Activated gamma-delta T cell treated with anti-CD3 and anti-CD28 coated beads, Interleukin-2, amount 50 U/mL, for 16 hours (primary cell): ENCODE results near the gene NFAT5.
"Not testable (repeated sequence)": the region's sequence is repeated elsewhere in the genome, so short reads cannot be mapped to it uniquely, and the experiment has no call there.

Source experiments
- DNase-seq: peaks from one replicate; pipeline ENCODE4 v3.0.0-alpha.2; 2020; ENCODE audit warnings: low read depth

NFAT5 gene

GRCh38 chr16:69553332-69553731, 12.4 kb upstream of the NFAT5 start:
- DNase-seq = no peak

DNA sequence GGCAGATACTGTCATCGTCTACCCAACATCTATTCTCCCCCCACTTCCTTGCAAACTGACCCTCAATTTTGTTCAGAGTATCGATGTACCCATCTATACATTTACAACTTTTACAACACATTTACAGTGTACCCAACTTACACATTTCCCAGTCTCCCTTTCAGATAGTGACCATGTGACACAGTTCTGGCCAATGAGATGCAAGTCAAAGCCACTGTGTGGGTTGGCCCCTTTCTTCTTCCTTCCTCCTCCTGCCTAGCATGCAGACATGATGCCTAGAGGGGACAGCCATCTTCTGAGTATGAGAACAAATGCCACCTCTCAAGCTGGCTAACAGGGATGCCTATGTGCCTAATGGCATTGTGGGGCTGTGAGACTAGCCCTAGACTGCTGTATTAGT, 11.3 kb upstream of the NFAT5 start:
- DNase-seq = no peak

DNA sequence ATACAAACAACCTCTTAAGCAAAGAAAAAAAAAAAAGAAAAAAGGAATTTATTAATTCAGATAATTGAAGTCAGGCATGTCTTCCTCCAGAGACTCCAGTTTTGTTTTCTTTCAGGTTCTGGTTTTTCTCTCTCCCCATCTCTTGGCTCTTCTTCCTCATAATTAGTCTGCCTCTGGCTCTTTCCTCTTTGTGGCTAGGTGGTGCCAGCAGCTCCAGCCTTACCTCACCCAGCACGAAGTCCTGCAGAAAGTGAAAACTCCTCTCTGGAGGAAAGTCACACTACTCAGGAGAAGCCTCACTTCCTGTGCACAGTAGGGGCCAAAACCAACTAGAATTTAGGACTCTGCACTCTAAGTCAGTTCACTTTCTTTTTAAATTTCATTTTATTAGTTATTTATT, 10.3 kb upstream of the NFAT5 start:
- no peak for DNase-seq

GRCh38 chr16:69555867-69556266, 9.9 kb upstream of the NFAT5 start:
- DNase-seq = no peak

- no peak for DNase-seq
Measured at GRCh38 chr16:69559164-69559563, 6.6 kb upstream of the NFAT5 start.

GRCh38 chr16:69561367-69561766, 4.4 kb upstream of the NFAT5 start:
- DNase-seq = not testable (repeated sequence)

- no peak for DNase-seq
Measured at GRCh38 chr16:69561901-69562300, 3.9 kb upstream of the NFAT5 start.

GRCh38 chr16:69562813-69563212, 3.0 kb upstream of the NFAT5 start:
- no peak for DNase-seq

DNA sequence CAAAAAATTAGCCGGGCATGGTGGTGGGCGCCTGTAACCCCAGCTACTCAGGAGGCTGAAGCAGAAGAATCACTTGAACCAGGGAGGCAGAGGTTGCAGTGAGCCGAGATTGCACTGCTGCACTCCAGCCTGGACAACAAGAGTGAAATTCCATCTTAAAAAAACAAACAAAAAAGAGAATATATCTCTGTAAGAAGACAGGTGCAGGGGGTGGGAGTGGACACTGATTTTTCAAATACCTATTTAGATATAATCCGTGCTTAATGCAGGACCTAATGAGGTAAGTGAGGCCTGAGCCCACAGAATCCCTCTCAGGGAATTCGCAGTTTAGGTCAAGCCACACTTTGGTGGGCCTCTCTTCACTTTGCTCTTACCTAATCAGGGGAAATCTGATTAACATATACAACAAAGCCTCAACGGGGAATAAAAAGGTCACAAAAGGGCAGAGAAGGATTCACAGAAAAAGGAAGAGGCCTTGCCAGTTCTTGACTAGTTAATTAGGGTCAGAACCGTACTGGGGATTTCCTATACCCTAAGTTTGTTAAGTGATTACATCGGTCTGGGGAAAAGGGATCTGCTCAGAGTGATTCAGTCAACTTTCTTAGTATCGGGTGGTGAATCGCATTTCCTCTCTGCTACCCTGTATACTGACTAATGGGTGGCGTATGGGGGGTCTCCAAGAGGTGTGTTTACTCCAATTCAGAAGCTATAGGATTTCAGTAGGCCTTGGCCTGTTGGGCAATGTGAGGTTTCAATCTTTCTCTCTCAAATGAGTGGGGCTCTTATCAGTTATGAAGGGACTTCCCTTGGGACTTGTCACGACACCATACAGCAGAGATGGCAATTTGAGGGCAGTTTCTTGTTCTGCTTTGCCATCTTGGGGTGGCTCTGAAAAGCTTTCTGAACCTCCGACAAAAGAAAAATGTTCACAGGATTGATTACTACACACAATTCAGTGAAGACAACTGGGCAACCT, 1.9 kb upstream of the NFAT5 start:
- DNase-seq = peak; percentile 48

DNA sequence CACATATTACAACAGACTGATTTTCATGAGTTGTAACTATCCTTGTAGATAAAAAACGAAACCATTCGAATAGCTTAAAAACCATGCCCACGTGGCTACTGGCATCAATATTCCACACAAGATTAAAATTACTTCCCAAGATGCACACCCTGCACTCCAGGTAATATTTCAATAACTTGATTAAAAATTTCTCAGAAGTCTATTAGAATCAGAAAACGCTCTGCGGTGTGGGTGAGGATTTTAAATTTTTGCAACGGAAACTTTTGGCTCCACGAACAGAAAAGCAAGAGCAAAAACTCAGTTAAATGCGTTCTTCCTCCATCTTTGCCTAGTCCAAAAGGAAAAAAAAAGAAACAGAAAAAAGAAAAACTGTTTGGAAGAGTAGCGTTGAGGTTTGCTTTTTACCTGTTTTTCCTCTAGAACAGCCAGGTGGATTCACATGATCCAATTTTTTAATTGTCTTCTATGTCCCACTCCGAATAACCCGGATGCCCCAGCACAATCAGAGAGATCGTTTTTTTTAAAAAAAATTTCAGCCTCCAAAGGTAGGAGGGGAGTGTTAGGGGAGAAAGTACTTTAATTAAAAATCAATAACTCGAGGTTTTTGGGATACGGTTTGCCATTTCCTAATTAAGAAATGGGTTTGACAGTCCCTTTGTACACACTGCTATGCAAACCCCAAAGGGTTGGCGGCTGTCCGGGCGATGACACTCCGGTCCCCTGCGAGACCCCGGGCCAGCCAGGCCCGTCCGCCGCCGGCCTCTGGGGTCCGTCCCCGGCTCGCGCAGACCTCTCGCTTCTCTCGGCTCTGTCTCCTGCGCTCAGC, 708 bp upstream of the NFAT5 start:
- DNase-seq = no peak

DNA sequence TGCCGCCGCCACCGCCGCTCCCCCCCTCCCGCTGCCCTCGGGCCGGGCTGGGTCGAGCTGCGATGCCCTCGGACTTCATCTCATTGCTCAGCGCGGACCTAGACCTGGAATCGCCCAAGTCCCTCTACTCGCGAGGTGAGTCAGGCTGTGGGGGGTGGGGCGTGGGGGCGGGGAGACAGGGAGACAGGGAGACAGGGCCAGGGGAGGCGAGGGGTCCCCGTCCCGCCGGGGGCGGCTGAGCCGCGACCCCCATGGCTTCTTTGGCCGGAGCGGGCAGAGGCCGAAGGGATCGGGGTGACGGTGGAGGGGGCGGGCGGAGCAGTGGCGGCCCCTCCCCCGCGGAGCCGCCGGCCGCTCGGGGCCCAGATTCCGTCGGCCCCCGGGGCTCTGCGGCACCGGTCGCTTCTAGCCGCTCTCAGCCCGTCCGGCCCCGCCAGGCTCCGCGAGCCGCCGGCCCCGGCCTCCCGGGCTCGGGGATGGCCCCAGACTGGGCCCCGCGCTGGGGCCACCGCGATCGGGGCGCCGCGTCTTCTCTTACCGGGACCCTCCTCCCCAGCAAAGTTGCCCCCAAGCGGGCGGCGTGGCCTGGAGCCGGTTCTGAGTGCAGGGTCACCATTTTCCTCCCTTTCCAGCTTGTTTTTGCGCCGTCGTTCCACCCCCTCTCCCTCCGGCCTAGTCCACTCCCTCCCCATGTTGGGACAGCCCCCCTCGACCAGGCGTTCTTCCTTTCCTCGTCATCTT, 644 bp downstream of the NFAT5 start:
- DNase-seq = peak; percentile 4

DNA sequence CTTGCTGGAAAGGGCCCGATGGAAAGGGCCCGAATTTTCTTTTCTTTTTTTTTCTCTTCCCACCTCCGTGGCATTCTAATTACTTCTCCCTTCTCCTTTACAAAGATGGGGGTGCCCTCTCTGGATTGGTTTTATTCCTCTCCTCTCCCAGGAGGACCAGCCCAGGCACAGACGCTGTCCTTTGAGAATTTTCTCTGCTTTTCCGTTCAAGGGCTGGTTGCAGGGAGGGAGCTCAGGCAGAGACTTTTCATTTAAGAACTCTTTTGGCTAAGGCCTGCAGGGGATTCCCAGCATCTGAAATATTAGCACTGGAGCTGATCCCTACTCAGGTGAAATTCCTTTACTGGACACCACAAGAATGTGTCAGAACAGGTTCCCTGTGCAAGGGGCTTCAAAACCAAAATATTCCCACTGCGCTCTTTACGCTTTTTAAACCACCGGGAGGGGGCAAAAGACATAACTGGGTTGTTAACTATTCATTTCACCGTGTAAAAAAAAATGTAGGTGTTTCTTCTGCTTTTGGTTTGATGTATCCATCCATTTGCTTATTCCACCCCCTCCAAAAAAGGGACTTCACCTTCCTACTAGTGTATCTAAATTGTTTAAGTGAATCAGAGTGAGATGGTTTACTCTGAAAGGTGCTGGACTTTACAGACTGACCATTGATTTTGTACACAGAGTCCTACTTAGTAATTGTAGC, 1.4 kb downstream of the NFAT5 start:
- peak; percentile 1 for DNase-seq

- no peak for DNase-seq
Measured at GRCh38 chr16:69568676-69569075, 2.9 kb downstream of the NFAT5 start.

DNA sequence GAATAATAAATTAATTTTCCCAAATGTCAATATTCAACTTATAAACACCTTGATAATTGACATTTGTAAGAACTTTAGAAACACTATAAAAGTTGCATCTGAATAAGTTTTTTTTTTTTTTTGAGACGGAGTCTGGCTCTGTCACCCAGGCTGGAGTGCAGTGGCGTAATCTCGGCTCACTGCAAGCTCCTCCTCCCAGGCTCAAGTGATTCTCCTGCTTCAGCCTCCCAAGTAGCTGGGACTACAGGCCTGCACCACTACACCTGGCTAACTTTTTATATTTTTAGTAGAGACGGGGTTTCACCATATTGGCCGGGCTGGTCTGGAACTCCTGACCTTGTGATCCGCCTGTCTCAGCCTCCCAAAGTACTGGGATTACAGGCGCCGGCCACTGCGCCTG, 13.0 kb downstream of the NFAT5 start:
- DNase-seq = not testable (repeated sequence)

- no peak for DNase-seq
Measured at GRCh38 chr16:69579783-69580481, 14.2 kb downstream of the NFAT5 start.

DNA sequence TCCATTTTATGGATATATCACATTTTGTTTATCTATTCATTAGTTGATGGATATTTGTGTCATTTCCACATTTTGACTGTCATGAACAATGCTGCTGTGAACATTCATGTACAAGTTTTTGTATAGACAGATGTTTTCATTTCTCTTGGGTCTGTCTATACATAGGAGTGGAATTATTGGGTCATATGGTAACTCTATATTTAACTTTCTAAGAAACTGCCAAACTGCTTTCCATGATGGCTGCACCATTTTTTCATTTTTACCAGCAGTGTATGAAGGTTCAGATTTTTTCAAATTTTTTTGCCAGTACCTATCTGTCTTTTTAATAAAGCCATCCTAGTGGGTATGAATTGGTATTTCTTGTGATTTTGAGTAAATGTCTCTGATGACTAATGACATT, 15.5 kb downstream of the NFAT5 start:
- DNase-seq = no peak

DNA sequence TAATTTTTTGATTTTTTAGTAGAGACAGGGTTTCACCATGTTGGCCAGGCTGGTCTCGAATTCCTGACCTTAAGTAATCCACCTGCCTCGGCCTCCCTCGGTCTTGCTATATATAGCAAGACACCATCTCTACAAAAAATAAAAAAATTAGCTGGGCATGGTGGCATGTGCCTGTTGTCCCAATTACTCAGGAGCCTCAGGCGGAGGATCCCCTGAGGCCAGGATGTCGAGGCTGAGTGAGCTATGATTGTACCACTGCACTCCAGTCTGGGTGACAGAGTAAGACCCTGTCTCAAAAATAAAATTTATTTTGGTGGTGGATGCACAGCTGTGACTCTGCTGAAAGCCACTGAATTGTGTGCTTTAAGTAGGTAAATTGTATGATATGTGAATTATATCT, 18.7 kb downstream of the NFAT5 start:
- not testable (repeated sequence) for DNase-seq

- no peak for DNase-seq
Measured at GRCh38 chr16:69589434-69590269, 23.9 kb downstream of the NFAT5 start.

GRCh38 chr16:69590590-69590989, 24.8 kb downstream of the NFAT5 start:
- no peak for DNase-seq

GRCh38 chr16:69593751-69594255, 28.0 kb downstream of the NFAT5 start:
- no peak for DNase-seq
